Right lobe of liver (tissue), 4 donors: ENCODE results near the gene ANGPTL2.

Experiments
- CTCF ChIP-seq, 4 donors: fragments of 200-600 bp in 3 of 4; fragments of 450-650 bp in 1 of 4; IDR thresholded peaks; one replicate each; pipeline versions ENCODE4 v1.5.1 to v1.8.0; 2016 to 2022; ENCODE audit warnings: antibody characterized with exemption in 4 of 4, mild to moderate bottlenecking in 2 of 4
- POLR2A ChIP-seq: fragments of 450-650 bp; IDR thresholded peaks from one replicate; pipeline ENCODE4 v1.6.1; 2017; ENCODE audit warnings: antibody characterized with exemption, mild to moderate bottlenecking
- donor health status: DM: no; HTN: no; CAD: no.
- donor health status: DM: no; HTN: no; CAD: no.
- donor health status: DM: no; HTN: yes; CAD: no.

GRCh38 chr9:127138444-127138843 lies 16.0 kb upstream of the ANGPTL2 start:
- no peak for TF ChIP-seq CTCF (IDR thresholded peaks at IDR 0.05)
- TF ChIP-seq POLR2A: no peak
